Adrenal gland (tissue), 12 donors: ENCODE measurements around the gene MINDY4. TPM values are rescaled to one million over a fixed set of nuclear protein-coding genes. Genes with fewer than 3 reads are reported as not detected.

ENCODE experiments used
- DNase-seq, 7 donors: peaks; one replicate each; pipeline ENCODE4 v3.0.0-alpha.2; 2019 to 2020
- H3K27ac ChIP-seq, 5 donors: fragments of 200-600 bp; sonication (generic) in 4 of 5; 1 replicate in 3 of 5; 2 replicates in 2 of 5; pipeline versions ENCODE4 v1.5.1 to v1.8.0; 2016 to 2020; ENCODE audit warnings: mild to moderate bottlenecking in 1 of 5
- H3K27me3 ChIP-seq: fragments of 200-600 bp; 2 replicates; pipeline ENCODE4 v1.8.0; 2021
- H3K36me3 ChIP-seq, 2 donors: fragments of 200-600 bp; replicated peaks in 1 of 2; 1 replicate in 1 of 2; 2 replicates in 1 of 2; pipeline versions ENCODE4 v1.5.1 to v1.8.0; 2018 to 2022
- H3K4me1 ChIP-seq, 2 donors: fragments of 200-600 bp; replicated peaks in 1 of 2; 1 replicate in 1 of 2; 2 replicates in 1 of 2; pipeline versions ENCODE4 v1.5.1 to v1.8.0; 2018 to 2021
- H3K4me3 ChIP-seq, 4 donors: fragments of 200-600 bp; sonication (generic) in 3 of 4; one replicate each; pipeline ENCODE4 v1.5.1; 2016 to 2018
- H3K9me3 ChIP-seq, 3 donors: fragments of 200-600 bp; sonication (generic) in 1 of 3; replicated peaks in 1 of 3; 1 replicate in 2 of 3; 2 replicates in 1 of 3; pipeline versions ENCODE4 v1.5.1 to v1.8.0; 2016 to 2021
- POLR2A ChIP-seq, 2 donors: fragments of 450-650 bp; IDR thresholded peaks; one replicate each; pipeline ENCODE4 v1.6.1; 2017; ENCODE audit warnings: antibody characterized with exemption in 2 of 2, mild to moderate bottlenecking in 2 of 2, moderate library complexity in 1 of 2
- WGBS, 4 donors: extraction: QIAGEN DNeasy Blood & Tissue Kit in 2 of 4; methylation state at CpG; one replicate each; pipeline versions ENCODE4 v1.1.5 to v1.1.7; 2013 to 2017; 5-methylcytosine and 5-hydroxymethylcytosine counted together
- intact Hi-C, 2 donors: fragments of 100-400 bp; cut with DNase I; formaldehyde crosslinking; loops; one replicate each; pipeline versions ENCODE4 v1.14.1 to v1.15.0; 2022 to 2023
- polyA plus RNA-seq, 3 donors: library from polyadenylated mRNA; stranded (reverse); fragments of 200-250 nt in 2 of 3; fragments of 350-450 nt in 1 of 3; fragmentation: Illumina TruSeq in 1 of 3; extraction: RNeasy Lipid Tissue Mini Kit (QIAGEN cat#74804) in 1 of 3; gene quantifications; one replicate each; pipeline ENCODE4 v1.2.3, GENCODE V29; 2013 to 2014
- total RNA-seq, 9 donors: library from RNA; depleted of rRNA in 4 of 9; stranded (reverse); fragments of >200 nt in 4 of 9; fragments of 120-200 nt in 1 of 9; fragmentation: NEBNext Ultra II Directional in 1 of 9; extraction: Animal tissue kit (Norgen Biotek cat#: 25700) in 1 of 9; gene quantifications; one replicate each; pipeline versions ENCODE4 v1.1.0 to v1.2.4, GENCODE V29; 2013 to 2023
- TF ChIP-seq, protein P1 (sequence below), 6 experiments: fragments of 450-650 bp in 4 of 6; fragments of 200-600 bp in 2 of 6; sonication (generic) in 1 of 6; IDR thresholded peaks; 1 replicate in 5 of 6; 2 replicates in 1 of 6; pipeline versions ENCODE4 v1.5.1 to v1.8.0; 2016 to 2021; ENCODE audit warnings: antibody characterized with exemption in 6 of 6, mild to moderate bottlenecking in 2 of 6, moderate library complexity in 1 of 6
- donor health status: healthy with polysubstance abuse.
- donor health status: Bipolar disorder and iron deficiency.
- donor health status: DM: yes; HTN: yes; CAD: no.
- donor health status: DM: no; HTN: no; CAD: no.
- donor health status: DM: no; HTN: no; CAD: no.
- donor health status: DM: yes; HTN: yes; CAD: no.

Gene MINDY4
- total and polyA plus RNA-seq, 12 donors, result 4.8 to 19.9 (median 7.3) TPM

DNA sequence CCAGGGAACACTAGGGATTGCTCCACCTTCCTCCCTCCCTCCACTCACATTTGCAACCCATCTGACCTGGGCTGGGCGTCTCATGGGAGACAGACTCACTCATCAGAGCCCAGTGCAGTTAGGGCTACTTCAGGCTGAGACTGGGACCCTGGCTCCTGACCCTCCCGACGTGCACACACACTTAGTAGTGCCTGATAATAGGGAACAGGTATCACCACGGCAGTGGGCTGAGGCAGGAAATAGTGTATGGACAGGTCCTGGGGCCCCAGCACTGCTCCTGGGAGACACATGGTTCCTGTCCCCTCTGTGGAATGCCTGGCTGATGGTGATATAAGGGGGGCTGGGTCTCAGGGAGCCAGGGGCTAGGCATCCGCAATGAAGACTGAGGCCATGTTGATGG, 154.7 kb downstream of the MINDY4 start:
- H3K36me3 ChIP-seq, result no peaks in the 10 kb centered on the region
- no peak overlapping the region for H3K4me3 ChIP-seq
- TF ChIP-seq, protein P1, sequence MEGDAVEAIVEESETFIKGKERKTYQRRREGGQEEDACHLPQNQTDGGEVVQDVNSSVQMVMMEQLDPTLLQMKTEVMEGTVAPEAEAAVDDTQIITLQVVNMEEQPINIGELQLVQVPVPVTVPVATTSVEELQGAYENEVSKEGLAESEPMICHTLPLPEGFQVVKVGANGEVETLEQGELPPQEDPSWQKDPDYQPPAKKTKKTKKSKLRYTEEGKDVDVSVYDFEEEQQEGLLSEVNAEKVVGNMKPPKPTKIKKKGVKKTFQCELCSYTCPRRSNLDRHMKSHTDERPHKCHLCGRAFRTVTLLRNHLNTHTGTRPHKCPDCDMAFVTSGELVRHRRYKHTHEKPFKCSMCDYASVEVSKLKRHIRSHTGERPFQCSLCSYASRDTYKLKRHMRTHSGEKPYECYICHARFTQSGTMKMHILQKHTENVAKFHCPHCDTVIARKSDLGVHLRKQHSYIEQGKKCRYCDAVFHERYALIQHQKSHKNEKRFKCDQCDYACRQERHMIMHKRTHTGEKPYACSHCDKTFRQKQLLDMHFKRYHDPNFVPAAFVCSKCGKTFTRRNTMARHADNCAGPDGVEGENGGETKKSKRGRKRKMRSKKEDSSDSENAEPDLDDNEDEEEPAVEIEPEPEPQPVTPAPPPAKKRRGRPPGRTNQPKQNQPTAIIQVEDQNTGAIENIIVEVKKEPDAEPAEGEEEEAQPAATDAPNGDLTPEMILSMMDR (IDR thresholded peaks at IDR 0.05), result no peak
- TF ChIP-seq POLR2A (IDR thresholded peaks at IDR 0.05), result no peak
- H3K27me3 ChIP-seq, result no peaks in the 10 kb centered on the region
- WGBS, 4 donors, result 63 to 90% (median 77%) methylated on average over 2 to 5 of the region's 5 CpGs
- no peaks in the 10 kb centered on the region for H3K9me3 ChIP-seq
- H3K4me1 ChIP-seq, result peaks cover 0 to 8% of the 10 kb centered on the region in 2 donors
- DNase-seq, result peak in 2 of 7 donors; percentile 20 to 33
- peak overlapping the region in 1 of 5 donors; percentile 35 for H3K27ac ChIP-seq
- intact Hi-C loops, result no loop called here

DNA sequence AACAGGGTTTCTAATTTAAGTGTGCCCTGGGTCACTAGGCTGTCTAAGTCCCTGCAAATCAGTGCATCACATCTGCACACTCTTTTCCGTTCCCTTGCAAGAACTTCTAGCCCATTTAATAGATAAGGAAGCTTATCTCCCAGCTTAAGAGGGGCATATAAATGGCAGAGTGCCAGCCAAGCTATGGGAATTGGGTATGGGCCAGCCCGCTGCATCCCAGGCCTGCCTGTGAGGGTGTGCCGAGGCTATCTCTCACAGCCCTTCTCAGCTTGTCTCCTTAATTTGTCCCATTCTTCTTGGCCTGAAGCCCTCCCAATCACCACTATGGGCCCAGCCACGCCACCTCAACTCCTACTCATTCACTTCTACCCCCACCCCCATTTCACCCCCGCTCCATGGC, 155.1 kb downstream of the MINDY4 start:
- WGBS, 4 donors, result 81 to 94% (median 89%) methylated on average over 5 of the region's 5 CpGs
- no peak for TF ChIP-seq POLR2A (IDR thresholded peaks at IDR 0.05)
- TF ChIP-seq, protein P1 (IDR thresholded peaks at IDR 0.05), result no peak
- Histone ChIP-seq H3K4me3 (no peak overlapping the region), H3K9me3 (no peaks in the 10 kb centered on the region), H3K36me3 (no peaks in the 10 kb centered on the region), H3K27me3 (no peaks in the 10 kb centered on the region), H3K4me1 (peaks cover 0 to 4% of the 10 kb centered on the region in 2 donors), H3K27ac (no peak overlapping the region)
- DNase-seq, result peak in 5 of 7 donors; percentile 16 to 70 (median 40)
- intact Hi-C loops, result no loop called here

GRCh38 chr7:30927040-30927439, 155.8 kb downstream of the MINDY4 start:
- 84 to 91% (median 86%) methylated on average over 1 to 3 of the region's 3 CpGs; no CpG with 5 or more reads in 1 of the 4 donors for WGBS, 4 donors
- H3K9me3 ChIP-seq, result no peaks in the 10 kb centered on the region
- no peak for TF ChIP-seq POLR2A (IDR thresholded peaks at IDR 0.05)
- TF ChIP-seq, protein P1 (IDR thresholded peaks at IDR 0.05), result no peak
- H3K36me3 ChIP-seq, result no peaks in the 10 kb centered on the region
- no peaks in the 10 kb centered on the region for H3K4me1 ChIP-seq
- intact Hi-C loops, result no loop called here
- no peaks in the 10 kb centered on the region for H3K27me3 ChIP-seq
- H3K4me3 ChIP-seq, result no peak overlapping the region
- H3K27ac ChIP-seq, result no peak overlapping the region
- peak in 2 of 7 donors; percentile 11 to 37 for DNase-seq

GRCh38 chr7:30927559-30927958, 156.3 kb downstream of the MINDY4 start:
- H3K36me3 ChIP-seq, result no peaks in the 10 kb centered on the region
- no peak overlapping the region for H3K4me3 ChIP-seq
- peak in 2 of 7 donors; percentile 14 to 42 for DNase-seq
- no peaks in the 10 kb centered on the region for H3K27me3 ChIP-seq
- H3K27ac ChIP-seq, result no peak overlapping the region
- H3K9me3 ChIP-seq, result no peaks in the 10 kb centered on the region
- TF ChIP-seq, protein P1 (IDR thresholded peaks at IDR 0.05), result no peak
- TF ChIP-seq POLR2A (IDR thresholded peaks at IDR 0.05), result no peak
- intact Hi-C loops, result no loop called here
- WGBS, 4 donors, result 67 to 95% (median 84%) methylated on average over 1 to 3 of the region's 3 CpGs
- H3K4me1 ChIP-seq, result no peaks in the 10 kb centered on the region
